ELF-1 (cell line): ENCODE data around the gene PKLR.
"Not testable (repeated sequence)": the region's sequence is repeated elsewhere in the genome, so short reads cannot be mapped to it uniquely, and the experiment has no call there.

Experiments used
- DNase-seq: peaks from one replicate; pipeline ENCODE4 v3.0.0-alpha.2; 2016; ENCODE audit warnings: low read depth, low spot score

Gene PKLR

GRCh38 chr1:155301342-155301841, at the start of gene PKLR:
Gene PKLR (minus strand): TSS chr1:155301438. CDS start chr1:155301395, 43 bp downstream.
- no peak for DNase-seq

GRCh38 chr1:155342842-155343241, 41.6 kb upstream of the PKLR start:
- no peak for DNase-seq

GRCh38 chr1:155339515-155340097, 38.4 kb upstream of the PKLR start:
- no peak for DNase-seq

- no peak for DNase-seq
Observed at GRCh38 chr1:155334962-155335361, 33.7 kb upstream of the PKLR start.

- no peak for DNase-seq
Observed at GRCh38 chr1:155329980-155330598, 28.9 kb upstream of the PKLR start.

GRCh38 chr1:155328856-155329255, 27.6 kb upstream of the PKLR start:
- not testable (repeated sequence) for DNase-seq

- no peak for DNase-seq
Observed at GRCh38 chr1:155327981-155328380, 26.7 kb upstream of the PKLR start.

GRCh38 chr1:155326631-155327037, 25.4 kb upstream of the PKLR start:
- no peak for DNase-seq

GRCh38 chr1:155326020-155326526, 24.8 kb upstream of the PKLR start:
- DNase-seq, result no peak

GRCh38 chr1:155325603-155325893, 24.3 kb upstream of the PKLR start:
- no peak for DNase-seq

GRCh38 chr1:155324717-155325602, 23.7 kb upstream of the PKLR start:
- DNase-seq, result peak; percentile 83

- peak; percentile 96 for DNase-seq
Observed at GRCh38 chr1:155324037-155324716, 22.9 kb upstream of the PKLR start.

GRCh38 chr1:155323729-155324036, 22.4 kb upstream of the PKLR start:
- DNase-seq, result peak; percentile 90

- peak; percentile 97 for DNase-seq
Observed at GRCh38 chr1:155322953-155323728, 21.9 kb upstream of the PKLR start.

- peak; percentile 32 for DNase-seq
Observed at GRCh38 chr1:155322571-155322952, 21.3 kb upstream of the PKLR start.

GRCh38 chr1:155321639-155322503, 20.6 kb upstream of the PKLR start:
- DNase-seq, result peak; percentile 34

GRCh38 chr1:155320661-155321617, 19.7 kb upstream of the PKLR start, which contains the start of gene RUSC1:
Gene RUSC1 (plus strand): TSS chr1:155320894. CDS start chr1:155321774, 880 bp downstream.
- peak; percentile 82 for DNase-seq

GRCh38 chr1:155320252-155320651, 19.0 kb upstream of the PKLR start:
- DNase-seq, result no peak

GRCh38 chr1:155319536-155319935, 18.3 kb upstream of the PKLR start:
- DNase-seq, result no peak
